ENCODE measurements around the gene MTCL1. TPM values are rescaled to one million over a fixed set of nuclear protein-coding genes. Genes with fewer than 3 reads are reported as not detected.
A peak's percentile ranks its signal among the peaks of the same experiment; 100 is the strongest.

Gene MTCL1
- total and polyA plus RNA-seq, 4 donors: 1.3 to 12.4 (median 3.7) TPM

DNA sequence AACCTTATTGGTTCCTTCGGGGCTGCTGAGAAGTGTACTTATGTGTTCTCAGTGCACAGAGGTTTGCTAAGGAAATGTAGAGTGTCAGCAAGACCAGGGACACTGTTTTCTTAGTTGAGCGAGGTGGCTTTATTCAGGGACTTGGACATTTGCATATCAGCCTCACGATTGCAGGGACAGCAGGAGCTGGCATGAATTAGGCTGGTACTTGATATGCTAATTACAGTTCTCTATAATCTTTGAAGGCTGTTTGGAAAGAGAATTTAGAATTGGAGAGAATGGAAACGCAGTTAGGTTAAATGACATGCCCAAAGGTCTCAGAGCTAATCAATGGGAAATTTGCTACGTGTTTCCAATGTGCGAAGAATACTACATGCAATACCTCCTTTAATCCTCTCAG is 18.7 kb upstream of the MTCL1 start:
- WGBS, 2 donors: 72 to 83% methylated on average over 6 of the region's 6 CpGs
- H3K27me3 ChIP-seq (ENCODE audit: control insufficient read depth in 3 of 3, insufficient read depth in 3 of 3, low read length in 2 of 3): no peaks in the 10 kb centered on the region
- no peak overlapping the region for H3K27ac ChIP-seq (ENCODE audit: low read depth in 1 of 2, low read length in 1 of 2)
- ATAC-seq (ENCODE audit: insufficient read depth, low FRiP score): no peak
- peaks cover 0 to 15% (median 0%) of the 10 kb centered on the region in 5 donors for H3K4me1 ChIP-seq (ENCODE audit: control insufficient read depth in 5 of 5, insufficient read depth in 5 of 5, low read length in 5 of 5)
- H3K9ac ChIP-seq (ENCODE audit: insufficient read depth in 1 of 2, low read length in 2 of 2): no peak overlapping the region
- H3K9me3 ChIP-seq (ENCODE audit: control insufficient read depth in 4 of 4, insufficient read depth in 3 of 4, low read length in 3 of 4): peaks cover 0 to under 1% (median 0%) of the 10 kb centered on the region in 4 donors
- no peak for DNase-seq
- H3K36me3 ChIP-seq (ENCODE audit: control insufficient read depth in 4 of 4, insufficient read depth in 4 of 4, low read length in 4 of 4): no peaks in the 10 kb centered on the region
- TF ChIP-seq, protein P1, sequence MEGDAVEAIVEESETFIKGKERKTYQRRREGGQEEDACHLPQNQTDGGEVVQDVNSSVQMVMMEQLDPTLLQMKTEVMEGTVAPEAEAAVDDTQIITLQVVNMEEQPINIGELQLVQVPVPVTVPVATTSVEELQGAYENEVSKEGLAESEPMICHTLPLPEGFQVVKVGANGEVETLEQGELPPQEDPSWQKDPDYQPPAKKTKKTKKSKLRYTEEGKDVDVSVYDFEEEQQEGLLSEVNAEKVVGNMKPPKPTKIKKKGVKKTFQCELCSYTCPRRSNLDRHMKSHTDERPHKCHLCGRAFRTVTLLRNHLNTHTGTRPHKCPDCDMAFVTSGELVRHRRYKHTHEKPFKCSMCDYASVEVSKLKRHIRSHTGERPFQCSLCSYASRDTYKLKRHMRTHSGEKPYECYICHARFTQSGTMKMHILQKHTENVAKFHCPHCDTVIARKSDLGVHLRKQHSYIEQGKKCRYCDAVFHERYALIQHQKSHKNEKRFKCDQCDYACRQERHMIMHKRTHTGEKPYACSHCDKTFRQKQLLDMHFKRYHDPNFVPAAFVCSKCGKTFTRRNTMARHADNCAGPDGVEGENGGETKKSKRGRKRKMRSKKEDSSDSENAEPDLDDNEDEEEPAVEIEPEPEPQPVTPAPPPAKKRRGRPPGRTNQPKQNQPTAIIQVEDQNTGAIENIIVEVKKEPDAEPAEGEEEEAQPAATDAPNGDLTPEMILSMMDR (IDR thresholded peaks at IDR 0.05; ENCODE audit: control extremely low read depth, extremely low read depth): no peak
- no peak overlapping the region for H3K4me3 ChIP-seq

DNA sequence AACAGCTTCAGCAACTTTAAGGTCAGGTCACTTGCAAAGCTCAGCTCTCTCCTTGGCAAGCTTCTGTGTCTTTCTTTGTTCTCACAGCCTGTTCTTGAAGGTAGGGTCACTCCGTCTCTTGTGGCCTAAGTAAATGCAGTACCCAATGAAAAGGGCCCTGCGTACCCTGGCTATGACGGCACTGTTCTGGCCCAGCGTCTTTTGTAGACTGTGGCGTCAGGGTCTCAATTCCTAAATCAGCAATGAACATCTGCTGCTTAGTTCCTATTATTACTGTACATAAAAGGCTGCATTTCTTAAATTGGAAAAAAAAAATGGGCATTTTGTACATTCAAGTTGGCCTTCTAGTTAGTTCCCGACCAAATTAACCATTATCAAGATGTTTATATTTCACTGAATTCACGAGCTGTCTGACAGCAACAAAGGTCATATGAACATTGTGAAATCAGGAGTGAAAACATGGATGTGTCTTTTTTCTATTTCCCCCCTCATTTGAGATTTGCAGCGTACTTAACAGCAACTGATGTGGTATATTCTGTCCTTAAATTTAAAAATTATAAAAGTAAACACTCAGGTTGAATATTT is 17.0 kb upstream of the MTCL1 start:
- Histone ChIP-seq H3K4me3 (no peak overlapping the region), H3K36me3 (ENCODE audit: control insufficient read depth in 4 of 4, insufficient read depth in 4 of 4, low read length in 4 of 4) (no peaks in the 10 kb centered on the region), H3K4me1 (ENCODE audit: control insufficient read depth in 5 of 5, insufficient read depth in 5 of 5, low read length in 5 of 5) (peaks cover 0 to 15% (median 0%) of the 10 kb centered on the region in 5 donors), H3K27ac (ENCODE audit: low read depth in 1 of 2, low read length in 1 of 2) (no peak overlapping the region), H3K9me3 (ENCODE audit: control insufficient read depth in 4 of 4, insufficient read depth in 3 of 4, low read length in 3 of 4) (peaks cover 0 to 2% (median 0%) of the 10 kb centered on the region in 4 donors), H3K9ac (ENCODE audit: insufficient read depth in 1 of 2, low read length in 2 of 2) (no peak overlapping the region), H3K27me3 (ENCODE audit: control insufficient read depth in 3 of 3, insufficient read depth in 3 of 3, low read length in 2 of 3) (no peaks in the 10 kb centered on the region)
- TF ChIP-seq, protein P1 (IDR thresholded peaks at IDR 0.05; ENCODE audit: control extremely low read depth, extremely low read depth): no peak
- no peak for ATAC-seq (ENCODE audit: insufficient read depth, low FRiP score)
- DNase-seq: peak; percentile 53 to 81 (median 78)
- WGBS, 2 donors: 80 to 82% methylated on average over 8 of the region's 8 CpGs

DNA sequence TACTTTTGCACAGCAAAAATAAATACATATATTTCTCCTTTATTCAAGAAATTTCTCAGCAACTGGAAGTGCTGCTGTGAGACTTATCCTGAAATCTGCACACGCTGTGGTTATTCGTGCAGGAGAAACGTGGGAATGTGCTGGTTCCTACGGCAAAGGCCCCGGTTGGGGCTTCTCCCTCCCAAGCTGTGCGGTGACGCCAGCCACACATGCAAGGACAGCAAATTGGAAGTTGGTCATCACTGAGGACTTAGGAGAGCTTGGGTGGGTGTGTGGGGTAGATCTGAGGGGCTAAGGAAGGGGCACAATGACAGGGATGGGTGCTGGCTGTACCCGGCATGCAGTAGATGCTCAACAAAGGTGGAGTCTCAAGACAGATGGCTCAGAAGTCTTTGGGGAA is 16.5 kb upstream of the MTCL1 start:
- peaks cover 0 to 15% (median 0%) of the 10 kb centered on the region in 5 donors for H3K4me1 ChIP-seq (ENCODE audit: control insufficient read depth in 5 of 5, insufficient read depth in 5 of 5, low read length in 5 of 5)
- H3K9me3 ChIP-seq (ENCODE audit: control insufficient read depth in 4 of 4, insufficient read depth in 3 of 4, low read length in 3 of 4): peaks cover 0 to 2% (median 0%) of the 10 kb centered on the region in 4 donors
- 91 to 93% methylated on average over 8 of the region's 8 CpGs for WGBS, 2 donors

More for the DNA sequence above, 16.5 kb upstream of the MTCL1 start:
- Histone ChIP-seq H3K27ac (ENCODE audit: low read depth in 1 of 2, low read length in 1 of 2) (no peak overlapping the region), H3K4me3 (no peak overlapping the region), H3K9ac (ENCODE audit: insufficient read depth in 1 of 2, low read length in 2 of 2) (no peak overlapping the region), H3K36me3 (ENCODE audit: control insufficient read depth in 4 of 4, insufficient read depth in 4 of 4, low read length in 4 of 4) (no peaks in the 10 kb centered on the region), H3K27me3 (ENCODE audit: control insufficient read depth in 3 of 3, insufficient read depth in 3 of 3, low read length in 2 of 3) (no peaks in the 10 kb centered on the region)
- ATAC-seq (ENCODE audit: insufficient read depth, low FRiP score) (no peak), DNase-seq (peak; percentile 31 to 60 (median 54))
- TF ChIP-seq, protein P1 (IDR thresholded peaks at IDR 0.05; ENCODE audit: control extremely low read depth, extremely low read depth): no peak

Measured in lung (tissue), 12 donors.